Endodermal cell (in vitro differentiated cells): Measurements from ENCODE around the gene COL4A6. TPM values are rescaled to one million over a fixed set of nuclear protein-coding genes. Genes with fewer than 3 reads are reported as not detected.

Experiments used
- DNase-seq: peaks from one replicate; pipeline ENCODE4 v3.0.0-alpha.2; 2017
- H3K27ac ChIP-seq: 2 replicates; pipeline ENCODE4 v1.5.1; 2013; ENCODE audit warnings: mild to moderate bottlenecking, low read depth, low read length, moderate library complexity
- H3K27me3 ChIP-seq: 2 replicates; pipeline ENCODE4 v1.6.1; 2013; ENCODE audit warnings: mild to moderate bottlenecking, low read length, moderate library complexity; ENCODE audit not compliant: insufficient read depth, control insufficient read depth, poor library complexity, severe bottlenecking
- H3K36me3 ChIP-seq: 2 replicates; pipeline ENCODE4 v1.7.0; 2013; ENCODE audit warnings: mild to moderate bottlenecking, low read length, moderate library complexity; ENCODE audit not compliant: control insufficient read depth, insufficient read depth
- H3K4me1 ChIP-seq: one replicate; pipeline ENCODE4 v1.7.0; 2013; ENCODE audit warnings: low read length; ENCODE audit not compliant: control insufficient read depth, insufficient read depth
- H3K4me3 ChIP-seq: 2 replicates; pipeline ENCODE4 v1.5.1; 2013; ENCODE audit warnings: mild to moderate bottlenecking, low read length, moderate library complexity
- H3K9ac ChIP-seq: 2 replicates; pipeline ENCODE4 v1.6.1; 2013; ENCODE audit warnings: mild to moderate bottlenecking, low read length, moderate library complexity; ENCODE audit not compliant: poor library complexity, severe bottlenecking; ENCODE audit errors: extremely low read depth
- H3K9me3 ChIP-seq: 2 replicates; pipeline ENCODE4 v1.6.1; 2013; ENCODE audit warnings: mild to moderate bottlenecking, low read length, moderate library complexity; ENCODE audit not compliant: control insufficient read depth
- H3K27ac Mint-ChIP-seq: 2 replicates; pipeline ENCODE4 v1.8.0; 2020; ENCODE audit warnings: mixed read lengths
- H3K27me3 Mint-ChIP-seq: 2 replicates; pipeline ENCODE4 v1.8.0; 2021; ENCODE audit warnings: mild to moderate bottlenecking, mixed read lengths; ENCODE audit not compliant: insufficient read depth
- H3K36me3 Mint-ChIP-seq: 2 replicates; pipeline ENCODE4 v1.8.0; 2020; ENCODE audit warnings: low read depth, mixed read lengths
- H3K4me1 Mint-ChIP-seq: 2 replicates; pipeline ENCODE4 v1.8.0; 2020; ENCODE audit warnings: mixed read lengths
- H3K4me3 Mint-ChIP-seq: 2 replicates; pipeline ENCODE4 v1.8.0; 2020; ENCODE audit warnings: mild to moderate bottlenecking, moderate library complexity, mixed read lengths
- H3K9me3 Mint-ChIP-seq: 2 replicates; pipeline ENCODE4 v1.8.0; 2020; ENCODE audit warnings: mild to moderate bottlenecking, mixed read lengths
- CTCF ChIP-seq: fragments of 200-600 bp; sonication (generic); conservative IDR thresholded peaks from 2 replicates; pipeline ENCODE4 v1.5.0; 2021; ENCODE audit warnings: antibody characterized with exemption, mild to moderate bottlenecking
- WGBS, 2 experiments: methylation state at CpG; one replicate each; pipeline versions ENCODE4 v1.1.5 to v1.1.7; 2013; ENCODE audit warnings: missing lambda C conversion rate in 2 of 2, mixed read lengths in 1 of 2; ENCODE audit not compliant: insufficient coverage in 1 of 2, insufficient read length in 1 of 2; 5-methylcytosine and 5-hydroxymethylcytosine counted together
- total RNA-seq, 2 donors: library from RNA; stranded (reverse); fragmentation: NEBNext Ultra II Directional in 1 of 2; extraction: Animal tissue kit (Norgen Biotek cat#: 25700) in 1 of 2; gene quantifications; 2 replicates in 1 of 2; 3 replicates in 1 of 2; pipeline ENCODE4 v1.2.1, GENCODE V29; 2021

COL4A6 gene
- total RNA-seq, 2 donors from 2014 or later: 205 to 338 TPM

- H3K4me3 ChIP-seq: no peak overlapping the region
- no peak overlapping the region for H3K27ac Mint-ChIP-seq
- H3K27me3 ChIP-seq: no peaks in the 10 kb centered on the region
- H3K27ac ChIP-seq: no peak overlapping the region
- H3K9me3 Mint-ChIP-seq: no peaks in the 10 kb centered on the region
- WGBS, 2 experiments: 62 to 67% methylated on average over 3 of the region's 3 CpGs
- no peak overlapping the region for H3K9ac ChIP-seq
- no peak for DNase-seq
- no peaks in the 10 kb centered on the region for H3K27me3 Mint-ChIP-seq
- no peaks in the 10 kb centered on the region for H3K9me3 ChIP-seq
- H3K4me1 ChIP-seq: no peaks in the 10 kb centered on the region
- peaks cover 24% of the 10 kb centered on the region for H3K4me1 Mint-ChIP-seq
- peaks cover 33% of the 10 kb centered on the region for H3K36me3 ChIP-seq
- no peak for TF ChIP-seq CTCF
- peaks cover 90% of the 10 kb centered on the region for H3K36me3 Mint-ChIP-seq
- H3K4me3 Mint-ChIP-seq: no peak overlapping the region
Observed at GRCh38 chrX:108173874-108174273, 264.3 kb downstream of the COL4A6 start.

- Histone ChIP-seq H3K27ac (no peak overlapping the region), H3K27me3 (no peaks in the 10 kb centered on the region), H3K9me3 (no peaks in the 10 kb centered on the region), H3K36me3 (peaks cover 35% of the 10 kb centered on the region), H3K4me1 (no peaks in the 10 kb centered on the region), H3K9ac (no peak overlapping the region), H3K4me3 (no peak overlapping the region)
- no peaks in the 10 kb centered on the region for H3K27me3 Mint-ChIP-seq
- no peak for TF ChIP-seq CTCF
- H3K4me1 Mint-ChIP-seq: peaks cover 2% of the 10 kb centered on the region
- peaks cover 85% of the 10 kb centered on the region for H3K36me3 Mint-ChIP-seq
- no peak overlapping the region for H3K4me3 Mint-ChIP-seq
- H3K9me3 Mint-ChIP-seq: no peaks in the 10 kb centered on the region
- H3K27ac Mint-ChIP-seq: no peak overlapping the region
- no peak for DNase-seq
- WGBS, 2 experiments: 98% methylated on average over 4 of the region's 4 CpGs; no CpG with 5 or more reads in 1 of the 2 experiments
Observed at GRCh38 chrX:108171671-108172070, 266.6 kb downstream of the COL4A6 start.

GRCh38 chrX:108169768-108170167, 268.5 kb downstream of the COL4A6 start:
- H3K27me3 Mint-ChIP-seq: no peaks in the 10 kb centered on the region
- H3K4me1 Mint-ChIP-seq: no peaks in the 10 kb centered on the region
- Histone ChIP-seq H3K4me1 (no peaks in the 10 kb centered on the region), H3K9me3 (no peaks in the 10 kb centered on the region), H3K27me3 (no peaks in the 10 kb centered on the region), H3K36me3 (peaks cover 26% of the 10 kb centered on the region), H3K27ac (no peak overlapping the region), H3K9ac (no peak overlapping the region), H3K4me3 (no peak overlapping the region)
- 92 to 100% methylated on average over 1 to 3 of the region's 3 CpGs for WGBS, 2 experiments
- H3K27ac Mint-ChIP-seq: no peak overlapping the region
- no peak for TF ChIP-seq CTCF
- no peak for DNase-seq
- H3K4me3 Mint-ChIP-seq: no peak overlapping the region
- peaks cover 82% of the 10 kb centered on the region for H3K36me3 Mint-ChIP-seq
- H3K9me3 Mint-ChIP-seq: no peaks in the 10 kb centered on the region
